ENCODE measurements around the gene ZNF580.

Gene ZNF580

DNA sequence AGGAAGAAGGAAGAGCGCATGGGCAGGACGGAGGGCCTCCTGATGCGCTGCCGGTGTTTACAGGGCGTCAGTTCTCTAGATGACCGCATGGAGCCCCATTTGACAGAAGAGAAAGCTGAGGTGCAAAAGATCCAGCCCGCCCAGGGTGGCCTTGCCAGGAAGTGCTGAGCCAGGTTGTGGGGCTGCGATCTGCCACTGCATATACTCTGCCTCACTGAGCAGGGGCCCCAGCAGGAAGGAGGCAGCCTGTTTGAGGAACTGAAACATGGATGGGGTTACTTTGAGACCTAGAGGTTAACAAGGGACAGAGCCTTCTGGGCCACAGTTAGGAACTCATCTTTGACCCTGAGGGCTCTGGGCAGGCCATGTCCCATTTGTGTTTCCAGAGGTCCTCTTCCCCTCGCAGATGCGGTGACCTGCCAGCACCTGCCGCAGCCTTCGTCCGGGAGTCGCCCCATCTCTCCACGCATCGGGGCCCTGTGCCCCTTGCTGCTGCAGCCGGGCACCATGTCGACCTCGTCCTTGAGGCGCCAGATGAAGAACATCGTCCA, 37.4 kb downstream of the ZNF580 start:
- Histone ChIP-seq H3K9me3 (ENCODE audit: low read length) (no peaks in the 10 kb centered on the region), H2AFZ (ENCODE audit: low read depth, low read length) (no peak overlapping the region), H3K4me1 (ENCODE audit: insufficient read depth, low read length) (peaks cover 20% of the 10 kb centered on the region), H3K36me3 (ENCODE audit: insufficient read depth, low read length) (peaks cover 50% of the 10 kb centered on the region), H3K27me3 (ENCODE audit: insufficient read depth, low read length) (no peaks in the 10 kb centered on the region), H3K4me3 (ENCODE audit: low read length) (no peak overlapping the region)

DNA sequence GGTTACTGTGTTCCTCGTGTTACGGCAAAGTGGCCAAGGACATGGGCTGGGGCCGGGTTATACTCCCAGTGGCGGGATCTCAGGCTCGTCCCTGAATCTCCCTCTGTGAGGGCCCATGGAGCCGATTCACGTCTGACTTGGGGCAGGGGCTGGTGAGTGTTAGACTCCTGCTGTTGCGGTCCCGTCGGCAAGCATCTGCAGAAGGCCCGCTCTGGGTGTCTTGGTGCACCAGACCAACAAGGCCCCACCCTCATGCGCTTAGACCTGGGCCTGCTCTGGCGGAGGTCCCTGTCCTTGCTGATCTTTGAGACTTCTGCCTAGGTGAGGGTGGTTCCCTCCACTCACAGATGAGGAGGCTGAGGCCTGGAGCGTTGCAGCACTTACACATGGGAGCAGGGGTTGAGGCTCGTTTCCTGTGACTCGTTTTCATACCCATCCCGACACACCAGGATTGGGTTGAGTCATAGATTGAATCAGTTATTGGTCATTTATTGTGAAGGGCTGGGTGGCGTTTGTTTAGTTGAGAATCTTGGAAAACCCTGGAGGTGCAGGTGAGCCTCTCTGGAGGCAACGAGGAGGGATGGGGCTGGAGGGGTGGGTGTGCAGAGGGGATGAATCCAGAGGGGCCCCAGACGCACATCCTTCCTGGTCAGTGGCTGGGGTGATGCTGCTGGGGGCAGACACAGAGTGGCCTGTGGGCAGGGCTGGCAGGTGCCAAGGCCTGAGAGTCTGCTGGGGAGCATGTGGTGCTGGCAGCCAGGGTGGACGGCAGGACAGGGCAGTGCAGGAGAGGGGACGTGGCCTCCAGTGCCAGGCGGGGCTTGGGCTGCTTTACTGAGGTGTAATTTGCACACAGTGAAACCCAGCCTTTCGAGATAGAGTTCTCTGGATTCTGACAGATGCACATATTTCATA, 38.8 kb downstream of the ZNF580 start:
- Histone ChIP-seq H3K27me3 (ENCODE audit: insufficient read depth, low read length) (no peaks in the 10 kb centered on the region), H3K36me3 (ENCODE audit: insufficient read depth, low read length) (peaks cover 54% of the 10 kb centered on the region), H2AFZ (ENCODE audit: low read depth, low read length) (no peak overlapping the region), H3K4me3 (ENCODE audit: low read length) (no peak overlapping the region), H3K4me1 (ENCODE audit: insufficient read depth, low read length) (peaks cover 9% of the 10 kb centered on the region), H3K9me3 (ENCODE audit: low read length) (no peaks in the 10 kb centered on the region)

DNA sequence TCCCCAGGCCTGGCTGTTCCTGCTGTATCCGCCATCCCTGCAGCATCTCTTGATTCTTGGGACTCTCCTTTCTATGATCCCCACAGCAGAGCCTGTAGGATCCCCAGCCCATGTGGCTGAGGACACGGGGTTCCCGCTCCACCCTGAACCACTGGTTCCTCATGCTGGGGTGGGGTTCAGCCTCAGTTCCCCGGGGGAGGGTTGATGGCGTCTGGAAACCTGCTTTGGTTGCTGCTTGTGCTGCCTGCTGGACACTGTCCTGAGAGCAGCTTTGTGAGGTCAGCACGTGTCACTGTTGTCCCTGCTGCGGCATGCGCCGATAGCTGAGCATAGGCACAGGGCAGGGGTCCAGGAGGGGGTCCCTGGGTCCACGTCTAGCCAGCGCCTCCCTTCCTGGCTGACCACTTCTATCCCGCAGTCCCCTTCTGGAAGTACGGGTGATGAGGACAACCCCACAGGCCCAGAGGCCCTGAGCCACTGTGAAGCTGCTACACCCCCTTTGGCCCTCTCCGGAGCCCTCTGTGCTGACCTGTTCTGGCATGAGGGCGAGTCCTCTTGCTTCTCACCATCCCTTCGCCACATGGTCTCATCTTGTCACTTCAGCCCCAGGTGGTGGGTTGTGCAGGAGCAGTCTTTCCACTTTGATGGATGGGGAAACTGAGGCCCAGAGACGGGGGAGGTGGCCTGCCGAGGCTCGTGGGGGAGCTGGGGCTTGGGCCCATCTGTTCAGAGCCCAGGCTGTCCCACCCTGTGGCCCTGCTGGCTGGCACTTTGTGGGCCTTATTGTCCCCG, 39.7 kb downstream of the ZNF580 start:
- no peak overlapping the region for H2AFZ ChIP-seq (ENCODE audit: low read depth, low read length)
- H3K36me3 ChIP-seq (ENCODE audit: insufficient read depth, low read length), result peaks cover 63% of the 10 kb centered on the region
- H3K4me3 ChIP-seq (ENCODE audit: low read length), result no peak overlapping the region
- H3K27me3 ChIP-seq (ENCODE audit: insufficient read depth, low read length), result no peaks in the 10 kb centered on the region
- H3K4me1 ChIP-seq (ENCODE audit: insufficient read depth, low read length), result peaks cover 9% of the 10 kb centered on the region
- no peaks in the 10 kb centered on the region for H3K9me3 ChIP-seq (ENCODE audit: low read length)

DNA sequence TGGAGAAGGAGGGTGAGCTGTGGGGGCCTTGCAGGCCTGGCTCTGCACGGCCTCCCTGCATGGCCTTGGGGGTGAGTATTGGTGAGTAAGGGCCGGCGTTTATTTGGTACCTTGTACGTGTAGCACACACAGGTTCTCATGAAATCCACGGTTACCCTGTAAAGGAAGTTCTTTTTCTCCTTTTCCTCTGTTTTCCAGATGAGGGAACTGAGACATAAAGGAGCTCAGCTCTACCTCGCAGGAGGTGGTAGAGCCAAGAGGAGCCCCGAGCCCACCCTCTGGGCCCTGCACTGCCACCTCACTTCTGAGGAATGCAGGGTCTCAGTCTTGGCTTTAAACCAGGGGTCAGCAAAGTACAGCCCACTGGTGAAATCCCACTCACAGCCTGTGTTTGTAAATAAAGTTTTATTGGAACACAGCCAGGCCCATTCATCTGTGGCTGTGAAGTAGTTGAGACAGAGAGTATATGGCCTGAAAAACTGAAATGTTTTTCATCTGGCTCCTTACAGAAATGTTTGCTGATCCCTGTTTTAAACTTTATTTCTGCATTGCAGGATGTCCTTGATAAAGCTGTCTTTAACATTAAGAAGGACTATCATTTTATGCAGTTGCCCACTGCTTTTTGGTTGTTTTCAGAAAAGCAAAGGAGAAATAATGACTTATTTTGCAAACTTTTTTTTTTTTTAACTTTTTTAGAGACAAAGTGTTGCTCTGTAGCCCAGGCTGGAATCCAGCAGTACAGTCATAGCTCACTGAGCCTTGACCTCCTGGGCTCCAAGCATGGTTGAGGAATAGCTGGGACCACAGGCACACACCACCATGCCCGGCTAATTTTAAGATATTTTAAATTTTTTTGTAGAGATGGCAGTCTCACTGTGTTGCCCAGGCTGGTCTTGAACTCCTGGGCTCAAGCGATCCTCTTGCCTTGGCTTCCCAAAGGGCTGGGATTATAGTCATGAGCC, 40.6 kb downstream of the ZNF580 start:
- Histone ChIP-seq H3K4me1 (ENCODE audit: insufficient read depth, low read length) (peaks cover 3% of the 10 kb centered on the region), H3K4me3 (ENCODE audit: low read length) (no peak overlapping the region), H3K36me3 (ENCODE audit: insufficient read depth, low read length) (peaks cover 71% of the 10 kb centered on the region), H3K27me3 (ENCODE audit: insufficient read depth, low read length) (no peaks in the 10 kb centered on the region), H2AFZ (ENCODE audit: low read depth, low read length) (no peak overlapping the region), H3K9me3 (ENCODE audit: low read length) (no peaks in the 10 kb centered on the region)

DNA sequence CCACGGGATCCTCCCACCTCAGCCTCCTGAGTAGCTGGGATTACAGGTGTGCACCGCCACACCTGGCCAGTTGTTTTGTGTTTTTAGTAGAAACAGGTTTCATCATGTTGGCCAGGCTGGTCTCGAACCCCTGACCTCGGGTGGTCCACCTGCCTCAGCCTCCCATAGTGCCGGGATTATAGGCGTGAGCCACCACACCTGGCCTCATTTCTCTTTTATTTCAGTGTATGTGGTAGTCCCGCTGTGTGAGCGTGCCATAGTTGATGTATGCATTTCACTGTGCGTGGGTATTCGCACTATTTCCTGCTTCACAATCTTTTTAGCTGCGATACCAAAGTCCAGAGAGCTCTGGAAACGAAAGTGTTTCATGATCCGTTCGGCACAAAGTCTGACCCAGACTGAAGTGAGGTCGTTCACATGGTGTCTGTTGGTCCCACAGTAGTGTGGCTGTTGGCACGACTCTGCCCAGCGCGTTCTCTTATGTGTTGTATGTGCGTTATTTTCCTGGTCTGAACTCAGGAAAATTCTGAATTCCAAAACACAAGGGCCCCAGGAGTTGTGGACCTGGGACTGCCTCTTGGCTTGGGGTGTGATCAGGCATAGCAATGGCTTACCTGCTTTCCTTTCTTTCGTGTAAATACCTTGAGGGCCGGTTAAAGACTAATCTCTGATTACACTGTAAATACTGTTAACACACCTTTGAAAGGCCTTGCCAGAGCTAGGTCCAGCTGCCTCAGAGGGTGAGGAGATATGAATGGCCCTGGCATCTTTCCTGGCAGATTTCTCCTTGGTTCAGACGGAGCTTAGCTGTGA, 42.9 kb downstream of the ZNF580 start:
- Histone ChIP-seq H3K4me1 (ENCODE audit: insufficient read depth, low read length) (no peaks in the 10 kb centered on the region), H3K27me3 (ENCODE audit: insufficient read depth, low read length) (no peaks in the 10 kb centered on the region), H3K9me3 (ENCODE audit: low read length) (no peaks in the 10 kb centered on the region), H2AFZ (ENCODE audit: low read depth, low read length) (no peak overlapping the region), H3K36me3 (ENCODE audit: insufficient read depth, low read length) (peaks cover 70% of the 10 kb centered on the region), H3K4me3 (ENCODE audit: low read length) (no peak overlapping the region)

DNA sequence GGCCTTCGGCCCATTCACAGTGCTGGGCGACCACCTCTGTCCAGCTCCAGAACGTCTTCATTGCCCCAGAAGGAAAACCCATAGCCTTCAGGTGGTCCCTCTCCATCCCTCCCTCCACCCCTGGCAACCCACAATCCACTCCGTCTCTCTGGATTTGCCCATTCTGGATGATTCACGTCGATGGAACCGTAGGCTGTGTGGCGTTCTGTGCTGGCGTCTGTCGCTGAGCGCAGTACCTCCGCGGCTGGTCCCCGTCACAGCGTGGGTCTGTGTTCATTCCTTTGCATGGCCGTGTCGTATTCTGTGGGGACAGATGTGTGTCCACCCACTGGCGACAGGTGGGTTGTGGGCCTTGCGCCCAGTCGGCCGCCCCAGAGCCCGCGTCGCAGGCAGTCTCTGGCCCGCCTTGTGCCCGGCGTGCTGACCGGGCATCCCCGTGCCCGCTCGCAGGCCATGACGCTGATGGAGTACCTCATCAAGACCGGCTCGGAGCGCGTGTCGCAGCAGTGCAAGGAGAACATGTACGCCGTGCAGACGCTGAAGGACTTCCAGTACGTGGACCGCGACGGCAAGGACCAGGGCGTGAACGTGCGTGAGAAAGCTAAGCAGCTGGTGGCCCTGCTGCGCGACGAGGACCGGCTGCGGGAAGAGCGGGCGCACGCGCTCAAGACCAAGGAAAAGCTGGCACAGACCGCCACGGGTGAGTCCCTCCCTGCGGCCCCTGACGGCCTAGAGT, 44.3 kb downstream of the ZNF580 start:
- no peaks in the 10 kb centered on the region for H3K9me3 ChIP-seq (ENCODE audit: low read length)
- H2AFZ ChIP-seq (ENCODE audit: low read depth, low read length), result no peak overlapping the region
- H3K36me3 ChIP-seq (ENCODE audit: insufficient read depth, low read length), result peaks cover 71% of the 10 kb centered on the region
- H3K27me3 ChIP-seq (ENCODE audit: insufficient read depth, low read length), result no peaks in the 10 kb centered on the region
- H3K4me1 ChIP-seq (ENCODE audit: insufficient read depth, low read length), result no peaks in the 10 kb centered on the region
- H3K4me3 ChIP-seq (ENCODE audit: low read length), result no peak overlapping the region

DNA sequence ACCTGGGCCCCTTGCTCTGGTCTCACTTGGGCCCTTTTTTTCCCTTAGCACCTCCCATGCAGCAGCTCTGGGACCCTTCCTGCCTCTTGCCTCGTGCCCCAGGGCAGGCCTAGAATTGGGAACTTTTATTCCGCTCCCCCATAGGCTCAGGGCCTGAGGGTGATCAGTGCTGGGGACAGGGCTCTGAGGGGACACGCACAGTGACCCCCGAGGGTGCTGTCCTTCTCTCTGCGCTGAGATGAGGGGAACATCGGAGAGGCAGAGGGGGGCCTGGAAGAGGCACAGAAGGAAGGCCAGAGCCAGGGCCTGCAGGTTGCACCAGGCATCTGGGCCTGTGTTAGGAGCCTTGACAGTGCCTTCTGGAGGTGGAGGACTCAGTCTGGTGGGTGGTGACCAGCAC, 45.0 kb downstream of the ZNF580 start:
- Histone ChIP-seq H3K4me3 (ENCODE audit: low read length) (no peak overlapping the region), H3K27me3 (ENCODE audit: insufficient read depth, low read length) (no peaks in the 10 kb centered on the region), H2AFZ (ENCODE audit: low read depth, low read length) (no peak overlapping the region), H3K4me1 (ENCODE audit: insufficient read depth, low read length) (no peaks in the 10 kb centered on the region), H3K36me3 (ENCODE audit: insufficient read depth, low read length) (peaks cover 71% of the 10 kb centered on the region), H3K9me3 (ENCODE audit: low read length) (no peaks in the 10 kb centered on the region)

DNA sequence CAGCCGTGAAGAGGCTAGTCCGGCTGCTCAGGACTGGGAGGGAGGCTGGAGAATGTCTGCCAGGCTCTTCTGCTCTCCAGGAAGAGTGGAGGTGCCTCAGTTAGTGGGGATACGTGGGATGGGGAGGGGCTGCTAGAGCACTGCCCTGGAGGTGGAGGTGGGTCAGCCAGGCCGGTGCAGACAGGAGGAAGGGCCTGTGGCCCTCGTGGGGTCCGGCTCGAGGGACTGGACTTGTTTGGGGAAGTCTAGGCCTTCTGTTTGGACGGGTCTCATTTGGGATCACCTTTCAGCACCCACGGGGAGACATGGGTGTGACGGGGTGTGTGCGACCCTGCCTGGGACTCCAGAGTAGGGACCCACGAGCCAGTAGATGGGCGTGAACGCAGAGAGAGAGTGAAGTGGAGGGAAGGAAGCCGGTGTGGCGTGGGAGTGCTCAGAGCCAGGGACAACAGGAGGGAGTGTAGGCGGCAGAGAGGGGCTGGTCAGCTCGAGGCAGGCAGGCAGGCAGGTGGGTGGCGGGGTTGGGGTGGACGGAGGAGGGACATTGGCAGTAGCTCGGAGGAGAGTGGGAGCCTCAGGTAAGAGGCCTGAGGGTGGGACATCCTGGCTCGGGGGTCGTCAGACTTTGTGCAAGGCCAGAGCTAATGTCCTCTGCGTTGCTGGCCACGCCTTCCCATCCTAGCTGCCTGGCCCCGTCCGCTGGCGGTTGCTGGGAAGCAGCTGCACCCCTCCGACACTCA, 45.7 kb downstream of the ZNF580 start:
- no peaks in the 10 kb centered on the region for H3K27me3 ChIP-seq (ENCODE audit: insufficient read depth, low read length)
- no peak overlapping the region for H3K4me3 ChIP-seq (ENCODE audit: low read length)
- H3K36me3 ChIP-seq (ENCODE audit: insufficient read depth, low read length), result peaks cover 71% of the 10 kb centered on the region
- no peaks in the 10 kb centered on the region for H3K9me3 ChIP-seq (ENCODE audit: low read length)
- H2AFZ ChIP-seq (ENCODE audit: low read depth, low read length), result no peak overlapping the region
- H3K4me1 ChIP-seq (ENCODE audit: insufficient read depth, low read length), result no peaks in the 10 kb centered on the region

DNA sequence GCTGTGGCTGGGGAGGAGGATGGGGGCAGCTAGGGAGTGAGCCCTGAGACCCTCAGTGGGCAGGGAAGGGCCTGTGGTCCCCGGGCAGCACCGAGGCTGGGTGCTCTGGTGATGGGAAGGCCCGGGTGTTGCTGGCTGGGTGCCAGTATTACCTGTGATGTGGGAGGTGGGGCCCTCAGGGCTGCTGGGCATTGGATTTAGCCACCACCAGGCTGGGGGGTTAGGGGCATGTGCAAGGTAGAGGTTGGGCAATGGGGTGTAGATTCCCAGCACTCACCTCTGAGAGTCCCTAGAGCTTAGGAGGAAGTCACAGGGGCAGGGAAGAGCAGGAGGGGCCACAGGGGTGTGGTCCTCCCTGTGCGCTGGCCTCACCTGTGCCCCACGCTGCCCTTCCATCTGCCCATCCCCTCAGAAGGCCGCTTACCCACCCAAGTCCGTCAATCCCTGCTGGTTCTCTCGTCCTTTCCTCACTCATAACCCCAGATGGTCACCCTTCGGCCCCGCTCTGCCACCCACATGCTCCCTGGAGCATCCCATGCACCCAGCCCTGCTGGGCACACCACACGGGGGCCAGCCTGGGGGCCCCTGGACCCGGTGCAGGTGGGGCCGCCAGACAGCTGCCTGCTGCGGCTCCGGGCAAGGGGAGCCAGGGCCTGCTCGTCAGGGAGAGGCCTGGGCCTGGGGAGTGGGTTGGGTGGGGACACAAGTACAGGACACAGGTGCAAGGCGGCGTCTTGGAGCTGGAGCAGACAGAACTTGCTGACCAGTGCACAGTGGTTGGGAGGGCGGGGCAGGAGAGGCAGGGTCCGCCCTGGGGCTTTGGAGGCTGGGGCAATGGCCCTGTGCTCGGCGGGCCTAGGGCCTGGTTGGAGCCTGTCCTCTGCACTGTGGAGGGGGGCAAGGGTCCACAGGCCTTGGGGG, 46.7 kb downstream of the ZNF580 start:
- no peak overlapping the region for H3K4me3 ChIP-seq (ENCODE audit: low read length)
- H3K36me3 ChIP-seq (ENCODE audit: insufficient read depth, low read length), result peaks cover 67% of the 10 kb centered on the region
- no peaks in the 10 kb centered on the region for H3K4me1 ChIP-seq (ENCODE audit: insufficient read depth, low read length)
- H2AFZ ChIP-seq (ENCODE audit: low read depth, low read length), result no peak overlapping the region
- H3K9me3 ChIP-seq (ENCODE audit: low read length), result no peaks in the 10 kb centered on the region
- H3K27me3 ChIP-seq (ENCODE audit: insufficient read depth, low read length), result no peaks in the 10 kb centered on the region

DNA sequence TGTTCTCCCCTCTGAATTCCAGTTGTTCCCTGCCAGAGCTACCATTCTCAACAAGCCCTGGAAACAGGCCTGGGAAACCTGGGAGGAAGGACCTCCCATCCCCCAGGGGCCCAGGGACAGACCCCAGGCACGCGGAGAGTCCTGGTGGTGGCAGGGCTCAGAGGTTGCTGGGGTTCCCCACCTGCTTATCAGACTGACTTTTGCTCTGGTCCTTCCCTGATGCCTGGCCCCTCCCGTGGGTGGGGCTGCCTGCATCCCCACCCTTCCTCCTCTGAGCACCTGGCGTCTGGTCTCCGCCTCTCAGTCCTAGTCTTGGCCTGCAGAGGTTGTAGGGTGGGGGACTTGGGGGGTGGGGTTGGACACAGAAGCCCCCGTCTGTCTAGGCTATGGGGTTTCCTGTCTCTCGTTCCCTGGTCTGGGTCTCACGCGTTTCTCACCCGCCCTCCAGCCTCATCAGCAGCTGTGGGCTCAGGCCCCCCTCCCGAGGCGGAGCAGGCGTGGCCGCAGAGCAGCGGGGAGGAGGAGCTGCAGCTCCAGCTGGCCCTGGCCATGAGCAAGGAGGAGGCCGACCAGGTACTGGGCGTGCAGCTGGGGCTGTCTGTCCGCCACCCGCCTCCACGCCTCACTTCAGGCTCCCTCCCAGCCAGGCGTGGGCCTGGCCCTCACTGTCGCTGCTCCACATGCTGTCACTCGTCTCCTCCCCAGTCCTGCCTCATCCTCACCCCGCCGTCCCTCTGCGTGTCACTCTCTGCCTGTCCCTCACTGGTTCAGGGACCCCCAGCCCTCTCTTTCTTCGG, 47.8 kb downstream of the ZNF580 start:
- Histone ChIP-seq H3K4me1 (ENCODE audit: insufficient read depth, low read length) (no peaks in the 10 kb centered on the region), H3K36me3 (ENCODE audit: insufficient read depth, low read length) (peaks cover 73% of the 10 kb centered on the region), H2AFZ (ENCODE audit: low read depth, low read length) (no peak overlapping the region), H3K4me3 (ENCODE audit: low read length) (no peak overlapping the region), H3K27me3 (ENCODE audit: insufficient read depth, low read length) (no peaks in the 10 kb centered on the region), H3K9me3 (ENCODE audit: low read length) (no peaks in the 10 kb centered on the region)
